Fibroblast of villous mesenchyme (primary cell): ENCODE data around the gene KRT6B. TPM values are rescaled to one million over a fixed set of nuclear protein-coding genes. Genes with fewer than 3 reads are reported as not detected.
"Not testable (repeated sequence)": the region's sequence is repeated elsewhere in the genome, so short reads cannot be mapped to it uniquely, and the experiment has no call there.

Source experiments
- DNase-seq: peaks from one replicate; pipeline ENCODE4 v3.0.0-alpha.2; 2010; ENCODE audit warnings: low read depth
- H3K4me3 ChIP-seq: 2 replicates; pipeline ENCODE4 v1.5.1; 2011; ENCODE audit warnings: low read depth, mild to moderate bottlenecking, low read length
- total RNA-seq: library from RNA; depleted of rRNA; stranded (reverse); fragments of >200 nt; gene quantifications from 2 replicates; pipeline ENCODE4 v1.2.3, GENCODE V29; 2012
- TF ChIP-seq, protein P1 (sequence below): IDR thresholded peaks from 2 replicates; pipeline ENCODE4 v1.5.1; 2012; ENCODE audit warnings: low read depth, mild to moderate bottlenecking, low read length; ENCODE audit not compliant: insufficient read depth

The KRT6B gene
- total RNA-seq, 1 donor = not detected

DNA sequence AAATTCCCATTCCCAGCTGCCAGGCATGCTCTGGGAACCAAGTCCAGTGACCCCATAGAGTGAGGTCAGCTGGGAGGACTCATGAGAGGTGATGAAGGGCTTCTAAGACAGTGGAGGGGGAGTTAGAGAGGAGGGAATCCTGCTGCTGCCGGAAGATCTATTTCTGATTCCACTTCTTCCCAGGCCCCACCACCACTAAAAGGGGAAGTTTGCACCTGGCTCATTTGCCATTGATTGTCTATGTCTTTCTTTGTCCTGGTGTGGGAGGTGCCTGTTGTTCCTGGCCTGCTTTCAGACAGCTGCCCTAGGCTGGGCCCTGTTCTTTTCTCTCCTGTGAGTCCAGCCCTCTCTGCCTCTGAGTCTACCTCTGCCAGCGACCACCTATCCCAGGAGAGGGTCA lies 44.1 kb upstream of the KRT6B start:
- TF ChIP-seq, protein P1, sequence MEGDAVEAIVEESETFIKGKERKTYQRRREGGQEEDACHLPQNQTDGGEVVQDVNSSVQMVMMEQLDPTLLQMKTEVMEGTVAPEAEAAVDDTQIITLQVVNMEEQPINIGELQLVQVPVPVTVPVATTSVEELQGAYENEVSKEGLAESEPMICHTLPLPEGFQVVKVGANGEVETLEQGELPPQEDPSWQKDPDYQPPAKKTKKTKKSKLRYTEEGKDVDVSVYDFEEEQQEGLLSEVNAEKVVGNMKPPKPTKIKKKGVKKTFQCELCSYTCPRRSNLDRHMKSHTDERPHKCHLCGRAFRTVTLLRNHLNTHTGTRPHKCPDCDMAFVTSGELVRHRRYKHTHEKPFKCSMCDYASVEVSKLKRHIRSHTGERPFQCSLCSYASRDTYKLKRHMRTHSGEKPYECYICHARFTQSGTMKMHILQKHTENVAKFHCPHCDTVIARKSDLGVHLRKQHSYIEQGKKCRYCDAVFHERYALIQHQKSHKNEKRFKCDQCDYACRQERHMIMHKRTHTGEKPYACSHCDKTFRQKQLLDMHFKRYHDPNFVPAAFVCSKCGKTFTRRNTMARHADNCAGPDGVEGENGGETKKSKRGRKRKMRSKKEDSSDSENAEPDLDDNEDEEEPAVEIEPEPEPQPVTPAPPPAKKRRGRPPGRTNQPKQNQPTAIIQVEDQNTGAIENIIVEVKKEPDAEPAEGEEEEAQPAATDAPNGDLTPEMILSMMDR = no peak

DNA sequence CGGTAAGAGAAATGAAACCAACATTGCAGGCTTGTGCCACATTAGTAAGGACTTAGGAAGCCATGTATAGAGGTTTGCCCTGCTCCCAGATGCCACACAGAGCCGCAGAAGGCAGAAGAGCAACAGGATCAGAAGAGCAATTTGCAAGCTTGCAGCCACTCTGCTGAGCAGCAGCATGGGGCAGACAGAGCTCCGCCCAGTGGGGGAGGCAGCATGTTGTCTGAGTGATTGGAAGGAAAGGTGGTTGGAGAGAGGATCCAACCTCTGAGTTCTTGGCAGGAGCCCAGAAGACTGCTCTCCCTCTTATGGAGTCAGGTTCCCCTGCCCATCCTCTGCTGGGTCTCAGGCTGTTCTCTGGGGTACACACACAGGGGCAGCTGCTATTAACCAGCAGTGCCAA lies 43.4 kb upstream of the KRT6B start:
- H3K4me3 ChIP-seq = no peak overlapping the region
- TF ChIP-seq, protein P1 = no peak
- peak; percentile 6 for DNase-seq

More for the DNA sequence above, 44.1 kb upstream of the KRT6B start:
- no peak for DNase-seq
- H3K4me3 ChIP-seq = no peak overlapping the region

DNA sequence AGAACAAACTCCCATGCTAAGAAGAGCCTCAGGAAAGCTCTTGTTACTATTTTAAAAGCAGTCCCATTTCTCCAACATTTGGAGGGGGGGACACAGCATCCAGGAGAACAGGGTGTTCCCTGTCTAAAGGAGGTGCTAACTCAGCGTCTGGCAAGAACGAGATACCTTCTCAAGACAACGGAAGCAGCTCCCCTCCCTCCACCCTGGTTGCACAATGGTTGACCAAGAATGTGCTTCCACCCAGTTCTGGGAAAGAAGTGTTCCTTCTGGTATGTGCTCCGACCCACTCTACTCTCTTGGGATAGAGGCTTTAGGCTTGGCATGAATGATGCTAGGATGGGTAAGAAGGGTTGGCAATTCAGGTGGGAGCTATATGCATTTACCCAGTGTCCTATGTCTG lies 42.6 kb upstream of the KRT6B start:
- TF ChIP-seq, protein P1 = no peak
- peak; percentile 67 for DNase-seq
- no peak overlapping the region for H3K4me3 ChIP-seq

DNA sequence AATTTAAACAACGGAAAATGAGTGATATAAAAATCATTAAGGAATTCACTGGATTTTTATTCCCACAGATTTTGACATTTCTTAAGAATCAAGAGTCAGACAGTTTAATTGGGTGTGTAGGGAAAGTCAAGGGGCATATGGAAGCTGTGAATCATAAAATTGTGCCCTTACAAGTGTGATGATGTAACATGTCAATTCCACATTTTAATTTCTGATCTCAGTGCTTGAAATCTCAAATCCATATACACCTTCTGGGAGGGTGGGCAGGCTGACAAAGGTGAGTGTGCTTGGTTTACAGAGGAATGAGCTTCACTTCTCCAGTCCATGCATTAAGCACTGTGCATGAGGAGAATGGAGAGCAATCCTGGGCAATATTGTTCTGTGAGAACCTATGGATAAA lies 42.2 kb upstream of the KRT6B start:
- TF ChIP-seq, protein P1 = no peak
- H3K4me3 ChIP-seq = no peak overlapping the region
- DNase-seq = no peak

DNA sequence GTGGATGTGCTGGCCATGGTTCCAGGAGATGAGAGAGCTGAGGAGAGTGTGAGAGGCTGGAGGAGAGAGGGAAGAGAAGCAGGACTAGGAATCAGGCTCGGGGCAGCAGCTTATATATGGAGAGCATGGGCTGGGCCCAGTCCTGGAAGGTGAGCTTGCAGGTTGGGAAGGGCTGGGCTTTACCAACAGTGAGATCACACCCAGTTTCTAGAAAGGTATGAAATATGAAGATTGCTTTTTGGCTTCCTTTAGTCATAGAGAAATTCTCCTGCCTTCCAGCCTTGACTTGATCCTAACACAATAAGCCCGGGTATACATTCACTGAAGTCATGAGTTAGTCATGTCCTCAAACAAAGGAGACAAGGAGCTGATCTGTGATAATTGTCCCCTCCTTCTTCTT lies 41.2 kb upstream of the KRT6B start, which contains the start of gene KRT6A:
KRT6A (minus strand) TSS at position 86 of the 400 bp plus-strand sequence; CDS start at position 17, 69 bp downstream.
- H3K4me3 ChIP-seq = no peak within 1 kb of the TSS
- DNase-seq = no peak
- TF ChIP-seq, protein P1 = no peak

DNA sequence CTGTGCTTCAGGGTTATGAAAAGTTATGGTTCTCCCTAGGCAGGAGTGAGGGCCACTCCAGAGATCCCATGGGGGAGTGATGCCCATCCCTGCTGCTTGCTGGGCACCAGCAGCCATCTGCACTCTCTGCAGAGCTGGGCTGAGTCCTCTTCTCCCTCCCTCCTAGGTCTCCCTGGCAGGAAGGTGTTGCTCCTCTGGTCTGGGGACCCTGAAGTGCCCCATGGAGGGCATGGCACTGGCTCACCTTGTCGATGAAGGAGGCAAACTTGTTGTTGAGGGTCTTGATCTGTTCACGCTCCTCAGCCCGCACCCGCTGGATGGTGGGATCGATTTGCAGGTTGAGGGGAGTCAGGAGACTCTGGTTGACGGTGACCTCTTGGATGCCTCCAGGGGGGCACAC lies 40.5 kb upstream of the KRT6B start:
- not testable (repeated sequence) for H3K4me3 ChIP-seq, DNase-seq

DNA sequence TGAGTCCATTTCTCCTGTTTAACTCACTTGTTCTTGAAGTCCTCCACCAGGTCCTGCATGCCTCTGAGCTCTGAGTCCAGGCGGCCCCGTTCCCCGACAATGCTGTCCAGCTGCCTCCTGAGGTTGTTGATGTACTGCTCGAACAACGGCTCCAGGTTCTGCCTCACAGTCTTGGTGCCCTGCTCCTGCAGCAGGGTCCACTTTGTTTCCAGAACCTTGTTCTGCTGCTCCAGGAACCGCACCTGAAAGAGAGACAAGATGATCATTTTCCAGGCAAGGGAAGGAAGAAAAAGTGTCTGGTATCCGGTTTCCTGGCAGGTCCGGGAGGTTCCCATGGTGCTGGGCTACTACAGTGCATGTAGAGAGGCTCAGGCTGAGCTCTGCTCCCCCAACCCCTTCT lies 39.5 kb upstream of the KRT6B start:
- DNase-seq, H3K4me3 ChIP-seq: not testable (repeated sequence)

DNA sequence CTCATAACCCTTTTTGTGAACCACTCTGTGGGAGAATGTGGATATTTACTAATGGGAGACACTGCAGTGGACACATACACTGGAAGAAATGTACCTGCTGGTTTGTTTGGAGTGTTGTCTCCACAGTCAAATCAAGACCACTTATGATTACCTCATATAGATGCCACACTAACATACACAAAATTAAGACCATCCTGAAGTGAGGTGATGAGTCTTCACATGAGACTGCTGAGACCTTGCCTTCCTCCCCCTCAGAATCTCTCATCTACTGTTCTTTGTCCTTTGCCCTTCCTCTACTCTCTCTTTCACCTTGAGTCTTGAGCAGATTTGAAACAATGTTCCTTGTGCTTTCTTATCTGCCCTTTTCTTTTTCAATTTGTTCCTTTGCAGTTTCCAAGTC lies 36.8 kb upstream of the KRT6B start:
- DNase-seq = no peak
- no peak overlapping the region for H3K4me3 ChIP-seq
- TF ChIP-seq, protein P1 = no peak

DNA sequence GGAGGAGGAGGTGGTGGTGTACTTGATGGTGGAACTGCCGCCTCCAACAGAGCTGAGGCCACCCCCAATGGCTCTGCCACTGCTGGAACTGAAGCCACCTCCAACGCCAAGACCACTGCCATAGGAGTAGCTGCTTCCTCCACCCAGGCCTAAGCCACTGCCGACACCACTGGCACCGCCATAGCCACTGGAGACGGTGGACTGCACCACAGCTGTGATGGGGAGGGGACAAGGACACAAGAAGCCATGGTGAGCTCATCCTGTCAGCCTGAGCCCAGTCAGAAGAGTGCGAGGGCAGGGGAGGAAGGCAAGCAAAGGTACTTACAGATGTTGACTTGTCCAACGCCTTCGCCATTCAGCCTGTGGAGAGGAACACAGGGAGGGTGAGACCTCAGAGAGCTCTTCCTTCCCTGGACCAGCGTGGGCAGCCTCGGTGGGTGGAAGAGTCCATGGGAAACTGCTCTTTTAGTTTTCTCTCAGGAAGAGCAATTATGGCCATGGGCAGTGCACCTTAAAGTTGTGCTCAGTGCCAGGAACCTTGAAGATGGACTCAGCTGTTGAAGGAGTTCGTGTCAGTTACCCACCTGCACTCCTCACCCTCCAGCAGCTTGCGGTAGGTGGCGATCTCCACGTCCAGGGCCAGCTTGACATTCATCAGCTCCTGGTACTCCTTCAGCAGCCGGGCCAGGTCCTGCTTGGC lies 35.9 kb upstream of the KRT6B start:
- DNase-seq = not testable (repeated sequence)

More for the DNA sequence above, 35.9 kb upstream of the KRT6B start:
- H3K4me3 ChIP-seq = not testable (repeated sequence)
